ENCODE results near the gene ARHGAP33. TPM values are rescaled to one million over a fixed set of nuclear protein-coding genes. Genes with fewer than 3 reads are reported as not detected.
"Not testable (repeated sequence)": the region's sequence is repeated elsewhere in the genome, so short reads cannot be mapped to it uniquely, and the experiment has no call there.

Gene ARHGAP33
- total RNA-seq, 3 donors from 2014 or later: 5.5 to 6.9 (median 6.2) TPM

DNA sequence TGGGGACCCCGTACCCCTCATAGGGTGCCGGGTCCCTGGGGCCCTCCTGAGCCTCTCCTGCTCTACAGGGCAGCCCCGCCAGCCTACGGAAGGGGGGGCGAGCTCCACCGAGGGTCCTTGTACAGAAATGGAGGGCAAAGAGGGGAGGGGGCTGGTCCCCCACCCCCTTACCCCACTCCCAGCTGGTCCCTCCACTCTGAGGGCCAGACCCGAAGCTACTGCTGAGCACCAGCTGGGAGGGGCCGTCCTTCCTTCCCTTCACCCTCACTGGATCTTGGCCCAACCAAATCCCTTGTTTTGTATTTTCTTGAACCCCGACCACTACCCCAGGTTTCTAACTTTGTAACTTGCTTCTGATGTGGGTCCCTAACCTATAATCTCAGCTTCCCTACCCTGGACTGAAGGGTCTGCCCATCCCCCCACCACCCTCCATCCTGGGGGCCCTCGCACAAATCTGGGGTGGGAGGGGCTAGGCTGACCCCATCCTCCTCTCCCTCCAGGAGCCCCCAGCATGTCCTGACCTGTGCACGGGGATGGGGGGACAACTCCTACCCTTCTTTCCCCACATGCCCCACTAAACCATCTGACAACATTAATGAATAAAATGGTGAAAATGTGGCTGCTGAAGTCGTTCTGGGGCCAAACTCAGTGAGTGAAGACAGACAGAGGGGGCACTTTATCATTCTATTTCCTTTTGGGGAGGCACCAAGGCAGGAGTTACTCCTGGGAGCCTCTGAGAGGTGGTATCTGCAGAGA, 13.0 kb downstream of the ARHGAP33 start:
- DNase-seq: no peak
- no peak for ATAC-seq
- Mint-ChIP-seq H3K9me3 (no peaks in the 10 kb centered on the region), H3K4me1 (ENCODE audit: low read depth) (no peaks in the 10 kb centered on the region), H3K4me3 (no peak overlapping the region), H3K36me3 (ENCODE audit: insufficient read depth) (peaks cover under 1% of the 10 kb centered on the region), H3K27me3 (ENCODE audit: low read depth) (no peaks in the 10 kb centered on the region)

- Mint-ChIP-seq H3K36me3 (ENCODE audit: insufficient read depth) (no peaks in the 10 kb centered on the region), H3K27me3 (ENCODE audit: low read depth) (peaks cover 5% of the 10 kb centered on the region), H3K4me1 (ENCODE audit: low read depth) (no peaks in the 10 kb centered on the region), H3K4me3 (no peak overlapping the region), H3K9me3 (no peaks in the 10 kb centered on the region)
- no peak for DNase-seq
- no peak for ATAC-seq
Measured at GRCh38 chr19:35789195-35789977, 14.0 kb downstream of the ARHGAP33 start.

- H3K36me3 Mint-ChIP-seq (ENCODE audit: insufficient read depth): no peaks in the 10 kb centered on the region
- no peak for DNase-seq
- H3K4me3 Mint-ChIP-seq: no peak overlapping the region
- peaks cover 5% of the 10 kb centered on the region for H3K27me3 Mint-ChIP-seq (ENCODE audit: low read depth)
- ATAC-seq: no peak
- no peaks in the 10 kb centered on the region for H3K4me1 Mint-ChIP-seq (ENCODE audit: low read depth)
- H3K9me3 Mint-ChIP-seq: no peaks in the 10 kb centered on the region
Measured at GRCh38 chr19:35789978-35790944, 14.9 kb downstream of the ARHGAP33 start.

GRCh38 chr19:35790981-35791813, 15.8 kb downstream of the ARHGAP33 start:
- DNase-seq: no peak
- H3K4me1 Mint-ChIP-seq (ENCODE audit: low read depth): no peaks in the 10 kb centered on the region
- H3K27me3 Mint-ChIP-seq (ENCODE audit: low read depth): peaks cover 10% of the 10 kb centered on the region
- no peaks in the 10 kb centered on the region for H3K9me3 Mint-ChIP-seq
- no peaks in the 10 kb centered on the region for H3K36me3 Mint-ChIP-seq (ENCODE audit: insufficient read depth)
- H3K4me3 Mint-ChIP-seq: no peak overlapping the region
- peak; percentile 27 to 49 for ATAC-seq

DNA sequence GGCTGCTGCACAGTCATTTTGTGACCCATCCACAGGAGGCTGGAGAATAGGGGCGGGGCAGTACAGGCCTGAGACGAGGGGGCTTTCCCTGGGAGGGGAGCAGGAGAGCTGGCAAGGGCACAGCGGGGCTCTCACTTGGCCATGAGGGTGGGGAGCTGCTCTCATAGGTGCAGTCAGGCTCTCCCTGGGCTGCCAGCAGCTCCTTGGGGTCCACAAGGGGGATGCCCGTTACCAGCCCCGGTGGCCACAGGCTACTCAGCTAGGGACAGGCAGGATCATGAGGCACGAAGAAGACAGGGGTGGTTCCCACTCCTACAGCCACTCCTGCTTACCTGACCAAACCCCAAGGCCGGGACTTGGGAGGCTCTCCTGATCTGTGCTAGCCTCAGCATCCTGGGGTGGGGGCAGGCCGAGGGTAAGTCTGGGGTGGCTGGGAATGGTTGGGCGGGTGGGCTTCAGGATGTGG, 16.5 kb downstream of the ARHGAP33 start:
- DNase-seq (no peak), ATAC-seq (no peak)
- H3K9me3 Mint-ChIP-seq: no peaks in the 10 kb centered on the region
- peaks cover 17% of the 10 kb centered on the region for H3K27me3 Mint-ChIP-seq (ENCODE audit: low read depth)
- no peak overlapping the region for H3K4me3 Mint-ChIP-seq
- H3K4me1 Mint-ChIP-seq (ENCODE audit: low read depth): no peaks in the 10 kb centered on the region
- H3K36me3 Mint-ChIP-seq (ENCODE audit: insufficient read depth): no peaks in the 10 kb centered on the region

GRCh38 chr19:35792312-35792711, 16.9 kb downstream of the ARHGAP33 start:
- Mint-ChIP-seq H3K36me3 (ENCODE audit: insufficient read depth) (no peaks in the 10 kb centered on the region), H3K4me1 (ENCODE audit: low read depth) (no peaks in the 10 kb centered on the region), H3K4me3 (no peak overlapping the region), H3K9me3 (no peaks in the 10 kb centered on the region), H3K27me3 (ENCODE audit: low read depth) (peaks cover 21% of the 10 kb centered on the region)
- ATAC-seq (no peak), DNase-seq (no peak)

- no peaks in the 10 kb centered on the region for H3K9me3 Mint-ChIP-seq
- no peaks in the 10 kb centered on the region for H3K4me1 Mint-ChIP-seq (ENCODE audit: low read depth)
- ATAC-seq (no peak), DNase-seq (no peak)
- no peak overlapping the region for H3K4me3 Mint-ChIP-seq
- peaks cover 26% of the 10 kb centered on the region for H3K27me3 Mint-ChIP-seq (ENCODE audit: low read depth)
- no peaks in the 10 kb centered on the region for H3K36me3 Mint-ChIP-seq (ENCODE audit: insufficient read depth)
Measured at GRCh38 chr19:35792888-35793287, 17.5 kb downstream of the ARHGAP33 start.

- Mint-ChIP-seq H3K4me3 (no peak overlapping the region), H3K9me3 (no peaks in the 10 kb centered on the region), H3K36me3 (ENCODE audit: insufficient read depth) (no peaks in the 10 kb centered on the region), H3K4me1 (ENCODE audit: low read depth) (no peaks in the 10 kb centered on the region), H3K27me3 (ENCODE audit: low read depth) (peaks cover 31% of the 10 kb centered on the region)
- DNase-seq (no peak), ATAC-seq (no peak)
Measured at GRCh38 chr19:35793381-35794165, 18.2 kb downstream of the ARHGAP33 start.

DNA sequence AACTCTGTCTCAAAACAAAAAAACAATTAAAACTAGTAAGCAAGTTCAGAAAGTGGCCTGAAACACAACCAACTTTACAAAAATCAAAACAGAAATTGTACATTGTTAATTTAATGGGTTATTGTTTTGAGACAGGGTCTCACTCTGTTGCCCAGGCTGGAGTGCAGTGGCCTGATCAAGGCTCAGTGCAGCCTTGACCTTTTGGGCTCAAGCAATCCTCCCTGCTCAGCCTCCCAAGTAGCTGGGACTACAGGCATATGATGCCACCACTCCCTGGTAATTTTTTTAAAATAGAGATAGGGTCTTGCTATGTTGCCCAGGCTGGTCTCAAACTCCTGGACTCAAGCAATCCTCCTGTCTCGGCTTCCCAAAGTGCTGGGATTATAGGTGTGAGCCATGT, 20.2 kb downstream of the ARHGAP33 start:
- ATAC-seq; H3K4me1 Mint-ChIP-seq (ENCODE audit: low read depth); H3K36me3 Mint-ChIP-seq (ENCODE audit: insufficient read depth); DNase-seq; H3K4me3 Mint-ChIP-seq; H3K9me3 Mint-ChIP-seq: not testable (repeated sequence)
- H3K27me3 Mint-ChIP-seq (ENCODE audit: low read depth): peaks cover 36% of the 10 kb centered on the region

- no peak for DNase-seq
- Mint-ChIP-seq H3K27me3 (ENCODE audit: low read depth) (peaks cover 36% of the 10 kb centered on the region), H3K36me3 (ENCODE audit: insufficient read depth) (no peaks in the 10 kb centered on the region), H3K4me3 (no peak overlapping the region), H3K4me1 (ENCODE audit: low read depth) (no peaks in the 10 kb centered on the region), H3K9me3 (no peaks in the 10 kb centered on the region)
- ATAC-seq: no peak
Measured at GRCh38 chr19:35796645-35797542, 21.5 kb downstream of the ARHGAP33 start.

GRCh38 chr19:35797663-35798062, 22.3 kb downstream of the ARHGAP33 start:
- no peak overlapping the region for H3K4me3 Mint-ChIP-seq
- ATAC-seq (peak; percentile 37 to 52), DNase-seq (no peak)
- H3K4me1 Mint-ChIP-seq (ENCODE audit: low read depth): no peaks in the 10 kb centered on the region
- H3K27me3 Mint-ChIP-seq (ENCODE audit: low read depth): peaks cover 36% of the 10 kb centered on the region
- H3K9me3 Mint-ChIP-seq: no peaks in the 10 kb centered on the region
- no peaks in the 10 kb centered on the region for H3K36me3 Mint-ChIP-seq (ENCODE audit: insufficient read depth)

DNA sequence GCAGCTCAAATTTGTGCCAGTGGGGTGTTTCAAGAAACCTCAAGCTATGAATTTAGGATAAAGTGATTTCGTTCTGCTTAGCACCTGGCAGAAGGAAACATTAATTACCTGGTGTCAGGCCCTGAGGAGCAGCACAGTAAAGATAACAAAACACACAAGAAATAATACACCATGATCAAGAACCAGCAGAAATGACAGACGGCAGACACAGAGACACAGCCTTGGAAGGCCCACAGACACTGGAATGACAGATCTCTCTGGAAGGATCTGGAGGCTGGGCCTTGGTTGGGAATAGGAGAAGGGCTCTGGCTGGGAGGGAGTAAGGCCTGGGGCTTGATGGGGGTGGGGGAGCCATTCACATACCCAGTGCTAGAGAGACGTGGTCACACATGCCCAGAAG, 26.5 kb downstream of the ARHGAP33 start:
- no peak for DNase-seq
- no peaks in the 10 kb centered on the region for H3K9me3 Mint-ChIP-seq
- peaks cover 6% of the 10 kb centered on the region for H3K4me1 Mint-ChIP-seq (ENCODE audit: low read depth)
- no peaks in the 10 kb centered on the region for H3K36me3 Mint-ChIP-seq (ENCODE audit: insufficient read depth)
- peaks cover 19% of the 10 kb centered on the region for H3K27me3 Mint-ChIP-seq (ENCODE audit: low read depth)
- H3K4me3 Mint-ChIP-seq: no peak overlapping the region
- ATAC-seq: no peak

All from activated T-cell treated with anti-CD3 and anti-CD28 coated beads, Interleukin-2, amount 50 U/mL, for 4 hours (primary cell).